A673 (cell line): ENCODE data around the gene TAF4. TPM values are rescaled to one million over a fixed set of nuclear protein-coding genes. Genes with fewer than 3 reads are reported as not detected.

Source experiments
- BruUV-seq: library from RNA; stranded (reverse); fragments of 400-500 nt; replicated peaks from 2 replicates; lab custom pipeline; 2021; lab: Mats Ljungman, UMichigan
- CTCF ChIA-PET: fragments of 300-600 bp; sonication (Branson Sonifier 250); formaldehyde crosslinking; loops from one replicate; lab custom pipeline; 2022; ENCODE audit warnings: antibody characterized with exemption; lab: Charles Lee
- POLR2A ChIA-PET: fragments of 300-600 bp; sonication (Branson Sonifier 250); formaldehyde crosslinking; loops from one replicate; lab custom pipeline; 2022; ENCODE audit warnings: antibody characterized with exemption; ENCODE audit not compliant: low non-redundant PET; lab: Charles Lee
- DNase-seq: peaks from one replicate; pipeline ENCODE4 v3.0.0-alpha.2; 2015; ENCODE audit warnings: low spot score
- H3K27ac ChIP-seq: fragments of 200-600 bp; sonication (generic); 2 replicates; pipeline ENCODE4 v1.5.1; 2016; ENCODE audit warnings: mixed run types, low read depth, mild to moderate bottlenecking, mixed read lengths, antibody characterized with exemption, low read length; ENCODE audit not compliant: poor library complexity, severe bottlenecking
- H3K27me3 ChIP-seq: fragments of 200-600 bp; sonication (generic); replicated peaks from 2 replicates; pipeline ENCODE4 v1.6.1; 2017; ENCODE audit warnings: mixed run types, low read depth, mild to moderate bottlenecking, mixed read lengths, antibody characterized with exemption, low read length; ENCODE audit not compliant: insufficient read depth, poor library complexity
- H3K36me3 ChIP-seq: fragments of 200-600 bp; sonication (generic); 2 replicates; pipeline ENCODE4 v1.6.1; 2016; ENCODE audit warnings: mixed run types, mild to moderate bottlenecking, mixed read lengths, antibody characterized with exemption, low read length; ENCODE audit not compliant: insufficient read depth, poor library complexity, severe bottlenecking
- H3K4me1 ChIP-seq: fragments of 200-600 bp; sonication (generic); 2 replicates; pipeline ENCODE4 v1.6.1; 2017; ENCODE audit warnings: mixed run types, mild to moderate bottlenecking, mixed read lengths, antibody characterized with exemption, low read length; ENCODE audit not compliant: insufficient read depth, poor library complexity, severe bottlenecking
- H3K4me3 ChIP-seq: fragments of 200-600 bp; sonication (generic); 2 replicates; pipeline ENCODE4 v1.5.1; 2016; ENCODE audit warnings: low read depth, mixed run types, mild to moderate bottlenecking, mixed read lengths, low read length; ENCODE audit not compliant: poor library complexity, severe bottlenecking
- H3K9me3 ChIP-seq: fragments of 200-600 bp; sonication (generic); 2 replicates; pipeline ENCODE4 v1.6.1; 2016; ENCODE audit warnings: mixed run types, low read depth, mild to moderate bottlenecking, mixed read lengths, antibody characterized with exemption, low read length; ENCODE audit not compliant: poor library complexity, severe bottlenecking
- EZH2 ChIP-seq: fragments of 200-600 bp; sonication (generic); IDR thresholded peaks from 2 replicates; pipeline ENCODE4 v1.6.1; 2017; ENCODE audit warnings: borderline replicate concordance, low read depth, mild to moderate bottlenecking, mixed read lengths, antibody characterized with exemption, low read length; ENCODE audit not compliant: poor library complexity, severe bottlenecking
- intact Hi-C: fragments of 100-400 bp; cut with micrococcal nuclease; formaldehyde crosslinking; loops from one replicate; pipeline ENCODE4 v1.10.0; 2022; ENCODE audit not compliant: unreplicated experiment
- total RNA-seq: library from RNA; stranded (reverse); gene quantifications from 2 replicates; pipeline ENCODE4 v1.2.3, GENCODE V29; 2021
- TF ChIP-seq, protein P1 (sequence below): fragments of 300-800, 200-600 bp; sonication (generic); conservative IDR thresholded peaks from 2 replicates; pipeline ENCODE4 v1.5.1; 2017; ENCODE audit warnings: low read depth, mild to moderate bottlenecking, antibody characterized with exemption, low read length, moderate library complexity, mixed read lengths

Gene TAF4
- total RNA-seq, 1 experiment from 2014 or later: 37.0 TPM

- H3K27ac ChIP-seq: no peak overlapping the region
- no peak overlapping the region for H3K4me3 ChIP-seq
- no peak for TF ChIP-seq EZH2
- TF ChIP-seq, protein P1, sequence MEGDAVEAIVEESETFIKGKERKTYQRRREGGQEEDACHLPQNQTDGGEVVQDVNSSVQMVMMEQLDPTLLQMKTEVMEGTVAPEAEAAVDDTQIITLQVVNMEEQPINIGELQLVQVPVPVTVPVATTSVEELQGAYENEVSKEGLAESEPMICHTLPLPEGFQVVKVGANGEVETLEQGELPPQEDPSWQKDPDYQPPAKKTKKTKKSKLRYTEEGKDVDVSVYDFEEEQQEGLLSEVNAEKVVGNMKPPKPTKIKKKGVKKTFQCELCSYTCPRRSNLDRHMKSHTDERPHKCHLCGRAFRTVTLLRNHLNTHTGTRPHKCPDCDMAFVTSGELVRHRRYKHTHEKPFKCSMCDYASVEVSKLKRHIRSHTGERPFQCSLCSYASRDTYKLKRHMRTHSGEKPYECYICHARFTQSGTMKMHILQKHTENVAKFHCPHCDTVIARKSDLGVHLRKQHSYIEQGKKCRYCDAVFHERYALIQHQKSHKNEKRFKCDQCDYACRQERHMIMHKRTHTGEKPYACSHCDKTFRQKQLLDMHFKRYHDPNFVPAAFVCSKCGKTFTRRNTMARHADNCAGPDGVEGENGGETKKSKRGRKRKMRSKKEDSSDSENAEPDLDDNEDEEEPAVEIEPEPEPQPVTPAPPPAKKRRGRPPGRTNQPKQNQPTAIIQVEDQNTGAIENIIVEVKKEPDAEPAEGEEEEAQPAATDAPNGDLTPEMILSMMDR: no peak
- ChIA-PET POLR2A (no interaction called here), CTCF (no interaction called here)
- no peaks in the 10 kb centered on the region for H3K9me3 ChIP-seq
- intact Hi-C loops: no loop called here
- no peaks in the 10 kb centered on the region for H3K4me1 ChIP-seq
- DNase-seq: no peak
- H3K36me3 ChIP-seq: no peaks in the 10 kb centered on the region
- no TSS peak for BruUV-seq
- no peaks in the 10 kb centered on the region for H3K27me3 ChIP-seq
These were observed 14.5 kb downstream of the TAF4 start for GRCh38 chr20:62051144-62051543.

- intact Hi-C loops: no loop called here
- POLR2A ChIA-PET: no interaction called here
- no TSS peak for BruUV-seq
- H3K4me1 ChIP-seq: no peaks in the 10 kb centered on the region
- H3K27me3 ChIP-seq: no peaks in the 10 kb centered on the region
- TF ChIP-seq EZH2: no peak
- TF ChIP-seq, protein P1: no peak
- H3K9me3 ChIP-seq: no peaks in the 10 kb centered on the region
- H3K36me3 ChIP-seq: no peaks in the 10 kb centered on the region
- no peak overlapping the region for H3K4me3 ChIP-seq
- no peak overlapping the region for H3K27ac ChIP-seq
- CTCF ChIA-PET: no interaction called here
- DNase-seq: no peak
These were observed 15.2 kb downstream of the TAF4 start for GRCh38 chr20:62050166-62051120.

- CTCF ChIA-PET: no interaction called here
- H3K9me3 ChIP-seq: no peaks in the 10 kb centered on the region
- H3K27ac ChIP-seq: no peak overlapping the region
- H3K4me3 ChIP-seq: no peak overlapping the region
- POLR2A ChIA-PET: no interaction called here
- intact Hi-C loops: no loop called here
- no peaks in the 10 kb centered on the region for H3K36me3 ChIP-seq
- DNase-seq: no peak
- TF ChIP-seq, protein P1: no peak
- TF ChIP-seq EZH2: no peak
- BruUV-seq: no TSS peak
- H3K27me3 ChIP-seq: no peaks in the 10 kb centered on the region
- no peaks in the 10 kb centered on the region for H3K4me1 ChIP-seq
These were observed 16.1 kb downstream of the TAF4 start for GRCh38 chr20:62049342-62050165.
